ENCODE data around the gene ARHGAP31.
"Not testable (repeated sequence)": the region's sequence is repeated elsewhere in the genome, so short reads cannot be mapped to it uniquely, and the experiment has no call there.

ARHGAP31 gene

DNA sequence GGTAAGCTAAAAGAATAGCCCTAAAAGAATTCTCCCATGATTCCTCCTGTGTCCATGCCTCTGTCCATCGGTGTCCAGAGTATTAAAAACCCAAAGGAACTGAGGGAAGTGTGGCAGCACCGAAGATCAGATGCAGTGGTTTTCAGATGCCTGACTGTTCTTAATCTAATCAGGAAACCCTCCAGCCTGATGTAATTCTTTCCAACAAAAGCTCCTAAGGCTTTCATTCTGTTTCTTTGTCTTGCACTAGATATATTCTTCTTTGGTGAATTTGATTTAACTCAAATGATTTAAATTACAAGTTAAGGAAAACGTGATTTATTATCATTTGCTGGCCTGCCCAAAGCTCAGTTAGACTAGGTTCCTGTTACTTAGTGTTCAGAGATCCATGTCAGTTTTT, 71.2 kb downstream of the ARHGAP31 start:
- DNase-seq (ENCODE audit: low read depth) = no peak
- no peak overlapping the region for H3K4me3 ChIP-seq (ENCODE audit: control insufficient read depth, low read depth, low read length)
- TF ChIP-seq CTCF (IDR thresholded peaks at IDR 0.05; ENCODE audit: control insufficient read depth, insufficient read depth, low read depth, low read length, missing control alignments) = no peak

- H3K4me3 ChIP-seq (ENCODE audit: control insufficient read depth, low read depth, low read length) = no peak overlapping the region
- no peak for DNase-seq (ENCODE audit: low read depth)
- TF ChIP-seq CTCF (IDR thresholded peaks at IDR 0.05; ENCODE audit: control insufficient read depth, insufficient read depth, low read depth, low read length, missing control alignments) = no peak
Observed at GRCh38 chr3:119367000-119367399, 72.8 kb downstream of the ARHGAP31 start.

- H3K4me3 ChIP-seq (ENCODE audit: control insufficient read depth, low read depth, low read length) = no peak overlapping the region
- TF ChIP-seq CTCF (IDR thresholded peaks at IDR 0.05; ENCODE audit: control insufficient read depth, insufficient read depth, low read depth, low read length, missing control alignments) = no peak
- no peak for DNase-seq (ENCODE audit: low read depth)
Observed at GRCh38 chr3:119368298-119368697, 74.1 kb downstream of the ARHGAP31 start.

- DNase-seq (ENCODE audit: low read depth); H3K4me3 ChIP-seq (ENCODE audit: control insufficient read depth, low read depth, low read length): not testable (repeated sequence)
Observed at GRCh38 chr3:119371786-119372185, 77.6 kb downstream of the ARHGAP31 start.

DNA sequence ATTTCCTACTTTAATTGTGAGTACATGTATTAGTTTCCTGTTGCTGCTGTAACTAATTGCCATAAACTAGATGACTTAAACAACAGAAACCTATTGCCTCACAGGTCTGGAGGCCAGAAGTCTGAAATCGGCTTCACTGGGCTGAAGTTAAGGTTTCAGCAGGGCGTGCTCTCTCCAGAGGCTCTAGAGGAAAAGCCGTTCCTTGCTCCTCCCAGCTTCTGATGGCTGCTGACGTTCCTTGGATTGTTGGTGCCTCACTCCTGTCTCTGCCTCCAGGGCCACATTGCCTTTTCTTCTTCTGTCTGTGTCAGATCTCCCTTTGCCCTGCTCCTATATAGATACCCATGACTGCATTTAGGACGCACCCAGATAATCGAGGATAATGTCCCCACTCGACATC, 80.9 kb downstream of the ARHGAP31 start:
- DNase-seq (ENCODE audit: low read depth) = no peak
- no peak for TF ChIP-seq CTCF (IDR thresholded peaks at IDR 0.05; ENCODE audit: control insufficient read depth, insufficient read depth, low read depth, low read length, missing control alignments)
- H3K4me3 ChIP-seq (ENCODE audit: control insufficient read depth, low read depth, low read length) = no peak overlapping the region

GRCh38 chr3:119375510-119375909, 81.3 kb downstream of the ARHGAP31 start:
- no peak for DNase-seq (ENCODE audit: low read depth)
- no peak for TF ChIP-seq CTCF (IDR thresholded peaks at IDR 0.05; ENCODE audit: control insufficient read depth, insufficient read depth, low read depth, low read length, missing control alignments)
- no peak overlapping the region for H3K4me3 ChIP-seq (ENCODE audit: control insufficient read depth, low read depth, low read length)

- H3K4me3 ChIP-seq (ENCODE audit: control insufficient read depth, low read depth, low read length) = no peak overlapping the region
- no peak for DNase-seq (ENCODE audit: low read depth)
- no peak for TF ChIP-seq CTCF (IDR thresholded peaks at IDR 0.05; ENCODE audit: control insufficient read depth, insufficient read depth, low read depth, low read length, missing control alignments)
Observed at GRCh38 chr3:119376758-119377157, 82.6 kb downstream of the ARHGAP31 start.
